Measurements from ENCODE around the gene CCNC.
"Not testable (repeated sequence)": the region's sequence is repeated elsewhere in the genome, so short reads cannot be mapped to it uniquely, and the experiment has no call there.

The CCNC gene

DNA sequence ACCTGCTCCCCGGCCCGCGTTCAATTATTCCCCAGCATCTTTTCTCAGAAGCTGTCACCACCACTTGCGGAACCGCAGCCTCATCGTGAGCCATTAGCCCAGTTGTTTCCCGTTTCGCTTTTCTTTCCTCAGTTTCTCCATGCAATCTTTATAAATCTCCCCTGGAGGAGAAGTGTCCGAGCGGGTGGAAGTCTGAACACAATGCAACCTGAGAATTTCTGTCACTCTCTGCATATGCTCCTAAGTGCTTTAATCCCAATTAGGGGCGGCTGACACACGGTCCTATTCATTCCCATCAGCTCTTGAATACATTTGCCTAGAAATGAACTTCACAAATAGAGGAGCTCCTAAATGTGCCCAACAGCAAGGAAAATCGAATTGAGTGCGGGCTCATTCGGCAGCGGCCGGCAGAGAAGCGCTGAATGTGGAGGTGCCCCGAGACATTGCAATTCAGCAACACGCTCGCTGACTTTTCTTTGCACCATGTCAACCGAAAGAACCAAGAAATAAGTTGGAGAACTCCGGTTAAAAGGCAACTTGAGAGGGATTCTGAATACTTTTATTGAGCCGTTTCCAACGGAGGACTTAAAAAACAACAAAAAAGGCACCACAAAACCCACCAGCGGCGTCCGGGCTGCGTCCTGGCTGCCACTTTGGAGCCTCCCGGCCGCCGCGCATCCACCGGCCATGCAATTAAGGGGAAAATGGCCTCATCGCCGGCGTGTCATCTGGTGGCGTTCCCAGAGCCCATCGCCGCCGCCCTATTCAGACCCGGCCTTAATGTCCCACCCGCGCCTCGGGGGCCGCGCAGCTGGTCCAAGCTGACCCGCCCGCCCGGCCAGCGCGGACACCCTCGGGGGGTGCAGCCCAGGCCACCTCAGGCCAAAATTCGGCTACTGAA lies 34.3 kb upstream of the CCNC start:
- no peak for DNase-seq

GRCh38 chr6:99594696-99595095 lies 26.2 kb upstream of the CCNC start:
- DNase-seq, result not testable (repeated sequence)

- no peak for DNase-seq
These were observed 24.4 kb upstream of the CCNC start for GRCh38 chr6:99592900-99593299.

- DNase-seq, result no peak
These were observed 23.4 kb upstream of the CCNC start for GRCh38 chr6:99591673-99592364.

DNA sequence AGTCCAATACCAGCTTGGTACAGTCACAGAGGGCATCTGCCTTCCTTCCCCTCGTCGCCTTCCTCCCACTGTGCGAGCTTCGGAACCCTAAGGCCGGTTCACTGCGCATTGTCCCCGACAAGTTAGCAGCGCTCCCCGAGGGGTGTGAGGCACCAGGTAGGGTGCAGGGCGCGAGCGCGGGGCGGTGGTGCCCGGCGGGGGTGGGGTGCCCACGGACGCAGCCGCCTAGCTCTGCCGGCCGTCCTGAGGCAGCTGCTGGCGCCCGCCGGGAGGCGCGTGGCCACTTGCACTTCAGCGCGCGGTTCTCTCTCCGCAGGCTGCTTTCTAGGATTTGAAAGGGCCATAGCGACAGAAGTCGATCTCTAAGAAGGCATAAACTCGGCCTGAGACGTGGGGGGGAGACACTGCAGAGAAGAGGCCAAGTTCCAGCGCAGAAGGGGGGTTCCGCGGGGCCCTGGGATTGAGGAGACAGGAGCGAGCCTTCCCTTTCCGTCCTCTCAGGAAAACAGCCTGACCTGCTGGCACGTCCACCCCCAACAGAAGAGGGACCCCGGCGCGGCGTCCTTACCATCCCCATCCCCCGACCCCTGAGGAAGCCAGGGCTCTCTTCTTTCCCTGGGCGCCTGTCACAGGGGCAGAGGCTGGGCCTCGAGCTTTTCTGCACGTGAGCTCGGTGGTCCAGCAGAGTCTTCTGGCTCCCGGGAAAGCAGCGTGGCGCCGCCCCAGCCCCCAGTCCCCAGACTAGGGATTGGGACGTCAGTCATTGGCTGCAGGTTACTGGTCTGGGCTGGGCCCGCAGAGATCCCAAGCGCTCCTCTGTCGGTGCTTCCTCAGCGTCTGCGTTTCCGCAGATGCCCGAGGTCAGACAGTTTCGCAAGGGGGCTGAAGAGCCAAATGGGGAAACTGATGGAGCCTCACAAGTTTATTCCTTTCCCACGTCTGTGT lies 22.5 kb upstream of the CCNC start:
- DNase-seq, result no peak

DNA sequence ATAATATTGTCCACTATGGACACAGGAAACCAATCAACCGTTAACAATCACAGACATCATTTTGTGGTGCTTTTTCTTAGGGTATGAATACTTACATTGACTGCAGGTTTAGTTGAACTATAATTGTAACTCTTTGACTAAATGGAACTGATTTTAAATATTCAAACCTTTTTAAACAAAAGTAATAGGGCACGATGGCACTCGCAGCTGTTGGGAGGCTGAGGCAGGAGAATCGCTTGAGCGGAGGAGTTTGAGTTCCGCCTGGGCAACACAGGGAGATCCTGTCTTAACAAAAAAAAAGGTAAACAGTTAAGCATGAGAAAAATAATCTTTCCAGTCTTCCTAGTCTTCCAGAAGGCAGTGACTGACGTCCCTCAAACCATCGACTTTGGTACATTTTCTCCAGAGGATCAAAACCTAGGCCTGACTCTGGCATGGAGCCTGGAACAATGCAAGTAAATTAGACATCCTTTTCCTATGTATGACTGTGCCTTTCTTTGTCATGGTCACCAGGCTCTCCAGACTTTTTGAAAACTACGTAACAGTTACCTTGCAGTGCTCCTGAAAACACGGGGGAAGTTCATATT lies 21.5 kb upstream of the CCNC start:
- no peak for DNase-seq

GRCh38 chr6:99589290-99589672 lies 20.8 kb upstream of the CCNC start:
- no peak for DNase-seq

GRCh38 chr6:99588618-99589289 lies 20.3 kb upstream of the CCNC start:
- DNase-seq, result peak; percentile 77

DNA sequence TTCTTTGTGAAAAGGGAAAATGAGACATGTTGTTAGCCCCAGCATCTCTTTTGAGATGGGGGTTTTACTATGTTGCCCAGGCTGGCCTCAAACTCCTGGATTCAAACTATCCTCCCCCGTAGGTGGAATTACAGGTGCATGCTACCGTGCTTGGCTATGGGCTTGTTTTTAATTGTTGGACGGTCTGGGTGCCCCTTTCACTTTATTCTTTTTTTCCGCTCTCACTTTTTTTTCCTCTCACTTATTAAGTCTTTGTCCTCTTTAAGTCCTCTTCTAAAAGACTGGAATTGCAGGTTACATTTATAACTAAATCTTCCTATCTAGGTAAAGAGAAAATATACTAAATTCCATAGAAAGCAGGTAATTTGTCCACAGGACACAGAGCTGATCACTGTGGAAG lies 19.3 kb upstream of the CCNC start:
- DNase-seq, result no peak

GRCh38 chr6:99579781-99580180 lies 11.3 kb upstream of the CCNC start:
- no peak for DNase-seq

- no peak for DNase-seq
These were observed 7.2 kb upstream of the CCNC start for GRCh38 chr6:99575544-99576227.

GRCh38 chr6:99573980-99574617 lies 5.6 kb upstream of the CCNC start:
- DNase-seq, result no peak

DNA sequence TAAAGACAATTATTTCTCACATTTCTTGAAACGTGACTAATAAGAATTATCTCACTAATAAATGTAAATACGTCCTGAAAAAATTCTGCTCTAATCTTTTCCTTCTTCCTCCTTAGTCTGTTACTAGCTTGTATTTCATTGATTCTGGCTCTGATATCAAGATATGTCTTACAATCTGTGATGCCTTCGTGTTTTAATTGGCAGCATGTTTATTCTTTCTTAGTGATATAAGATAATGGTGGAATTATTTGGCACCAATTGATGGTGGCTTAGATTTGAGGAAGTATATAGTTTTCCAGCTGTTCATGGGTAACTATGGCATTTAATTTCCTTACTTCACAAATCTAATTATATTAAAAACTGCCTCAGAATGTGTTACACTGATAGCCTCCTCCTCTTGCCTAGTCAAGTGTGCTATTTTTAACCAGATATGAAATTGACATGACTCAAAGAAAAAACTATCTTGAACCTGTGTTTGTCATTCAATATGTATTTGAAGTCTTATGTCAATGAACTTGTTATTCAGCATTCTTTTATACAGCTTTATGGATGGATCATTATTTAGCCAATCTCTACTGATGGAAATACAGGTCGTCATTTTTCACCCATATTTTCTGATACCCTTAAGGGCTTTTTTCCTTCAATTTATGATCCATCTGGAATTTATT lies 5.3 kb downstream of the CCNC start:
- no peak for DNase-seq

DNA sequence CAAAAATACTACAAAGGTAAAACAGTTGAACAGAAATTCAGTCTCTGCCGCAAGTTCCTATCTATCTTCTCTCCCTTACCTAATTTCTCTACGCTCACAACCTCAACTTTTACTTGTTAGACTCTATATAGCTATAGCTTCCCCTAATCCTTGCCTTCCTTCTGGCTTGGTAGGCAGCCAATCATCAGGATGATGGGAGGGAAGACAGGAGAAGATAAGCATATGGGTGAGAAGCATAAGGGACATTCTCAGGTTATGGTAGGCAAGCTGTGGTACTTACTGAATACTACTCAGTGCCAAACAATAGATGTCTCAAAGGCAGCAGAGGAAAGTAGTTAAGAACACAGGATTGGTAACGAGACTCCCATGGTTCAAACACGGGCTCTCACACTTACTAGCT lies 7.8 kb downstream of the CCNC start:
- DNase-seq, result no peak

DNA sequence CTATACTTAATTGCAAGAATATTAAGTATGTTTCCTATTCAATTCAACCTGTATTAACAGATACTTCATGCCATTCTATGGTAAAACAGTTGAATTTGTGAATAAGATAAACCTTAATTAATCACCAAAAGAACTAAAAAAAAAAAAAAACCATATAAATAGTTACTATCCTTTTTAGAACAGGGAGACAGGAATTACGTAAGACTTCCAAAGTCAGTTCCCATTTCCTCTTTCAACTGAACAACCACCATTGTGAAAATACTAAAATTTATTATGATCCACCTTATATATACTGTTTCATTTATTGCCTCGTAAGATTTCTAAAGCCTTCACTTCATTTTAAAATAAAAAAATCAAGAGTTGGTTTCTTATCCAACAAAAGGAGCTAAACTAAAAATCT lies 9.4 kb downstream of the CCNC start:
- DNase-seq, result no peak

GRCh38 chr6:99553888-99554287 lies 14.6 kb downstream of the CCNC start:
- DNase-seq, result no peak

GRCh38 chr6:99550046-99550748 lies 18.3 kb downstream of the CCNC start:
- DNase-seq, result no peak

GRCh38 chr6:99548706-99549105 lies 19.8 kb downstream of the CCNC start:
- no peak for DNase-seq

GRCh38 chr6:99547526-99547925 lies 20.9 kb downstream of the CCNC start:
- DNase-seq, result no peak

- no peak for DNase-seq
These were observed 23.0 kb downstream of the CCNC start for GRCh38 chr6:99545442-99545841.

Data from NCI-H2107 (cell line).